B cell (primary cell): ENCODE measurements around the gene ARPP21. TPM values are rescaled to one million over a fixed set of nuclear protein-coding genes. Genes with fewer than 3 reads are reported as not detected.

Experiments used
- ATAC-seq: fragments of 200-7000 bp; cut with Tn5 transposase; one replicate; pipeline ENCODE4 v1.10.0; 2021; ENCODE audit warnings: low read depth, mild to moderate bottlenecking, moderate number of reproducible peaks, moderate library complexity
- CTCF ChIA-PET: fragments of 350-600 bp; sonication (Branson Sonifier 250); formaldehyde crosslinking; loops from one replicate; lab custom pipeline; 2021; ENCODE audit warnings: antibody characterized with exemption, inconsistent platforms; lab: Charles Lee
- POLR2A ChIA-PET: fragments of 350-600 bp; sonication (Branson Sonifier 250); formaldehyde crosslinking; loops from one replicate; lab custom pipeline; 2021; ENCODE audit warnings: antibody characterized with exemption; lab: Charles Lee
- DNase-seq: peaks from one replicate; pipeline ENCODE4 v3.0.0; 2013
- H2AFZ ChIP-seq: 2 replicates; pipeline ENCODE4 v1.6.1; 2012; ENCODE audit warnings: mild to moderate bottlenecking, low read depth, low read length; ENCODE audit not compliant: insufficient read depth, poor library complexity, severe bottlenecking
- H3K27ac ChIP-seq, 2 donors: 1 replicate in 1 of 2; 2 replicates in 1 of 2; pipeline ENCODE4 v1.5.1; 2012 to 2013; ENCODE audit warnings: low read length in 2 of 2, mild to moderate bottlenecking in 2 of 2, moderate library complexity in 1 of 2
- H3K27me3 ChIP-seq, 4 experiments: fragments of 200-600 bp in 1 of 4; sonication (generic) in 1 of 4; replicated peaks in 1 of 4; 1 replicate in 2 of 4; 2 replicates in 2 of 4; pipeline versions ENCODE4 v1.6.1 to v1.7.0; 2013 to 2016; ENCODE audit warnings: low read length in 3 of 4, mild to moderate bottlenecking in 2 of 4, mixed read lengths in 1 of 4, moderate library complexity in 1 of 4; ENCODE audit not compliant: insufficient read depth in 4 of 4, control insufficient read depth in 3 of 4; ENCODE audit errors: control extremely low read depth in 1 of 4
- H3K36me3 ChIP-seq, 2 experiments: replicated peaks in 1 of 2; 1 replicate in 1 of 2; 2 replicates in 1 of 2; pipeline versions ENCODE4 v1.6.1 to v1.7.1; 2013; ENCODE audit warnings: low read length in 1 of 2; ENCODE audit not compliant: insufficient read depth in 2 of 2, control insufficient read depth in 1 of 2; ENCODE audit errors: control extremely low read depth in 1 of 2, extremely low read depth in 1 of 2
- H3K4me1 ChIP-seq, 2 donors: fragments of 200-600 bp in 1 of 2; sonication (generic) in 1 of 2; 1 replicate in 1 of 2; 2 replicates in 1 of 2; pipeline versions ENCODE4 v1.5.1 to v1.6.1; 2013 to 2017; ENCODE audit warnings: low read length in 2 of 2; ENCODE audit not compliant: control insufficient read depth in 2 of 2, insufficient read depth in 2 of 2
- H3K4me2 ChIP-seq: replicated peaks from 2 replicates; pipeline ENCODE3; 2012; ENCODE audit warnings: mild to moderate bottlenecking, low read depth, low read length; ENCODE audit not compliant: poor library complexity, severe bottlenecking
- H3K4me3 ChIP-seq, 5 experiments: fragments of 200-600 bp in 1 of 5; sonication (generic) in 1 of 5; 1 replicate in 3 of 5; 2 replicates in 2 of 5; pipeline versions ENCODE4 v1.5.1 to v1.7.0; 2011 to 2016; ENCODE audit warnings: low read length in 4 of 5, mild to moderate bottlenecking in 4 of 5, low read depth in 2 of 5, control low read depth in 1 of 5, moderate library complexity in 1 of 5; ENCODE audit not compliant: insufficient read depth in 1 of 5; ENCODE audit errors: control extremely low read depth in 1 of 5, extremely low read depth in 1 of 5
- H3K79me2 ChIP-seq: fragments of 200-600 bp; sonication (generic); one replicate; pipeline ENCODE4 v1.6.0; 2016; ENCODE audit warnings: low read length; ENCODE audit not compliant: control insufficient read depth, insufficient read depth
- H3K9ac ChIP-seq: fragments of 200-600 bp; sonication (generic); 2 replicates; pipeline ENCODE4 v1.6.1; 2017; ENCODE audit warnings: mild to moderate bottlenecking, low read length, moderate library complexity
- H3K9me3 ChIP-seq, 3 donors: one replicate each; pipeline versions ENCODE4 v1.6.1 to v1.7.1; 2013; ENCODE audit warnings: low read length in 2 of 3; ENCODE audit not compliant: control insufficient read depth in 2 of 3, insufficient read depth in 1 of 3; ENCODE audit errors: control extremely low read depth in 1 of 3
- H4K20me1 ChIP-seq: 2 replicates; pipeline ENCODE4 v1.6.0; 2012; ENCODE audit warnings: mild to moderate bottlenecking, low read length; ENCODE audit not compliant: insufficient read depth, control insufficient read depth, poor library complexity, severe bottlenecking
- H3K27ac Mint-ChIP-seq: one replicate; pipeline ENCODE4 v1.8.0; 2021; ENCODE audit warnings: mixed read lengths
- H3K27me3 Mint-ChIP-seq: one replicate; pipeline ENCODE4 v1.8.0; 2021; ENCODE audit warnings: mixed read lengths
- H3K4me1 Mint-ChIP-seq: one replicate; pipeline ENCODE4 v1.8.0; 2021; ENCODE audit warnings: mixed read lengths
- H3K4me3 Mint-ChIP-seq: one replicate; pipeline ENCODE4 v1.8.0; 2021; ENCODE audit warnings: mixed read lengths
- H3K9me3 Mint-ChIP-seq: one replicate; pipeline ENCODE4 v1.8.0; 2022; ENCODE audit warnings: mixed read lengths; ENCODE audit not compliant: insufficient read depth
- EZH2 ChIP-seq: IDR thresholded peaks from 2 replicates; pipeline ENCODE4 v1.6.1; 2012; ENCODE audit warnings: borderline replicate concordance, low read depth, mild to moderate bottlenecking, moderate library complexity, low read length; ENCODE audit not compliant: insufficient read depth, poor library complexity, severe bottlenecking
- WGBS: methylation state at CpG from one replicate; pipeline ENCODE4 v1.1.5; 2013; ENCODE audit warnings: missing lambda C conversion rate; ENCODE audit not compliant: insufficient coverage; 5-methylcytosine and 5-hydroxymethylcytosine counted together
- intact Hi-C: fragments of 100-400 bp; cut with micrococcal nuclease; formaldehyde crosslinking; loops from one replicate; pipeline ENCODE4 v1.10.0; 2022
- polyA plus RNA-seq: library from polyadenylated mRNA; depleted of rRNA; stranded (reverse); fragments of >200 nt; gene quantifications from 2 replicates; pipeline ENCODE4 v1.2.3, GENCODE V29; 2012
- total RNA-seq, 2 donors: library from RNA; stranded (reverse); fragments of 120-200 nt in 1 of 2; gene quantifications; 1 replicate in 1 of 2; 2 replicates in 1 of 2; pipeline versions ENCODE4 v1.2.3 to v1.2.4, GENCODE V29; 2013 to 2022
- TF ChIP-seq, protein P1 (sequence below): fragments of 200-600 bp; IDR thresholded peaks from one replicate; pipeline ENCODE4 v1.8.0; 2022; ENCODE audit warnings: antibody characterized with exemption, mild to moderate bottlenecking

The ARPP21 gene
- total and polyA plus RNA-seq, 2 donors (not counting 1 experiment from before 2014, with no cell fraction given) = 0.10 TPM; not detected in 1

DNA sequence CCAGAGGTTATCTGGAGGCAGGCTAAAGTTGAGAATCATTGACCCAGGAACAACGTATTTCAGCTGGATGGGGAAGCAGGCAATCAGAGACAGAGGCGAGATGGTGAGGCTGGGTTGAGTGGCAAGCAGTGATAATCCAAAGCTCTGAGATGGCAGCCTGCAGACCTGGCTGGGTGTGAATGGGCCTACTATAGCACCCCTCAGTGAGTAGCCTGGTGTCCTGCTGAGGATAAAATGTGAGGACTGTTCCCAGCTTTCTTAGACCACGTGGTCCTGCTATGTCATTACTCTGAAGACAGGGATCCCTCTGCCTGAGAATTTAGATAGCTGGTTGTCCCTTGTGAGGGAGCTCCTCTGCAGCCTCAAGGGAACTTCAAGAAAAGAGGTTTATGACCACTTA is 141.5 kb downstream of the ARPP21 start:
- POLR2A ChIA-PET = no interaction called here
- H3K79me2 ChIP-seq = no peaks in the 10 kb centered on the region
- H3K27ac ChIP-seq = no peak overlapping the region
- no peaks in the 10 kb centered on the region for H3K27me3 ChIP-seq
- 90% methylated on average over 2 of the region's 3 CpGs for WGBS
- DNase-seq = no peak
- H3K36me3 ChIP-seq = no peaks in the 10 kb centered on the region
- no peak overlapping the region for H3K4me3 ChIP-seq
- intact Hi-C loops = no loop called here
- Mint-ChIP-seq H3K4me3 (no peak overlapping the region), H3K9me3 (no peaks in the 10 kb centered on the region), H3K27me3 (no peaks in the 10 kb centered on the region), H3K4me1 (peaks cover 7% of the 10 kb centered on the region), H3K27ac (no peak overlapping the region)
- no peak for ATAC-seq
- CTCF ChIA-PET = no interaction called here
- no peak overlapping the region for H3K9ac ChIP-seq
- no peak for TF ChIP-seq EZH2
- TF ChIP-seq, protein P1, sequence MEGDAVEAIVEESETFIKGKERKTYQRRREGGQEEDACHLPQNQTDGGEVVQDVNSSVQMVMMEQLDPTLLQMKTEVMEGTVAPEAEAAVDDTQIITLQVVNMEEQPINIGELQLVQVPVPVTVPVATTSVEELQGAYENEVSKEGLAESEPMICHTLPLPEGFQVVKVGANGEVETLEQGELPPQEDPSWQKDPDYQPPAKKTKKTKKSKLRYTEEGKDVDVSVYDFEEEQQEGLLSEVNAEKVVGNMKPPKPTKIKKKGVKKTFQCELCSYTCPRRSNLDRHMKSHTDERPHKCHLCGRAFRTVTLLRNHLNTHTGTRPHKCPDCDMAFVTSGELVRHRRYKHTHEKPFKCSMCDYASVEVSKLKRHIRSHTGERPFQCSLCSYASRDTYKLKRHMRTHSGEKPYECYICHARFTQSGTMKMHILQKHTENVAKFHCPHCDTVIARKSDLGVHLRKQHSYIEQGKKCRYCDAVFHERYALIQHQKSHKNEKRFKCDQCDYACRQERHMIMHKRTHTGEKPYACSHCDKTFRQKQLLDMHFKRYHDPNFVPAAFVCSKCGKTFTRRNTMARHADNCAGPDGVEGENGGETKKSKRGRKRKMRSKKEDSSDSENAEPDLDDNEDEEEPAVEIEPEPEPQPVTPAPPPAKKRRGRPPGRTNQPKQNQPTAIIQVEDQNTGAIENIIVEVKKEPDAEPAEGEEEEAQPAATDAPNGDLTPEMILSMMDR = no peak
- H2AFZ ChIP-seq = no peak overlapping the region
- H3K4me2 ChIP-seq = no peak overlapping the region
- H3K4me1 ChIP-seq = peaks cover 7 to 8% of the 10 kb centered on the region in 2 donors
- no peaks in the 10 kb centered on the region for H3K9me3 ChIP-seq
- no peaks in the 10 kb centered on the region for H4K20me1 ChIP-seq

DNA sequence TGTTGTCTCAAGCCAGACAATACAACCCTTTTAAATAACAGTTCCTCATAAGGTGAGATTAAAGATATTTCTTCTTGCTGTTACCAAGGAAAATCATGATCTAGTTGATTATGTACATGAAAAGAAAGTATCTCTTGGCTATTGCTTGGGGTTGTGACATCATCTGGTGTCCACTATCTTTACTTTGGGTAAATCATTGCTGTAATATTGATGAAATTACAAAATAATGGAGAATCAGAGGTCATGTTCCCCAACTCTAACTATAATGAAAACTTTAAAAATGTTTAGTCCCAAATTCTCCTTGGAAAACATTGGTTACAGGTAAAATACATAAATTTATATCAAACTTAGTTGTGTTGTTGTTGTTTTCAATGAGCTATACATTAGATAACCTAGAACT is 142.2 kb downstream of the ARPP21 start:
- H3K4me1 Mint-ChIP-seq = peaks cover 7% of the 10 kb centered on the region
- CTCF ChIA-PET = no interaction called here
- no peak for ATAC-seq
- H3K4me3 Mint-ChIP-seq = no peak overlapping the region
- DNase-seq = no peak
- Histone ChIP-seq H2AFZ (no peak overlapping the region), H3K36me3 (no peaks in the 10 kb centered on the region), H3K4me2 (no peak overlapping the region), H3K27me3 (no peaks in the 10 kb centered on the region), H4K20me1 (no peaks in the 10 kb centered on the region), H3K4me1 (peaks cover 7 to 8% of the 10 kb centered on the region in 2 donors), H3K4me3 (no peak overlapping the region), H3K27ac (no peak overlapping the region), H3K79me2 (no peaks in the 10 kb centered on the region), H3K9me3 (no peaks in the 10 kb centered on the region), H3K9ac (no peak overlapping the region)
- H3K27ac Mint-ChIP-seq = no peak overlapping the region
- TF ChIP-seq EZH2 = no peak
- TF ChIP-seq, protein P1 = no peak
- H3K9me3 Mint-ChIP-seq = no peaks in the 10 kb centered on the region
- POLR2A ChIA-PET = no interaction called here
- H3K27me3 Mint-ChIP-seq = no peaks in the 10 kb centered on the region
- intact Hi-C loops = no loop called here
